Endodermal cell (in vitro differentiated cells): ENCODE results near the gene SEPTIN7. TPM values are rescaled to one million over a fixed set of nuclear protein-coding genes. Genes with fewer than 3 reads are reported as not detected.

Experiments used
- DNase-seq: peaks from one replicate; pipeline ENCODE4 v3.0.0-alpha.2; 2017
- H3K27ac ChIP-seq: 2 replicates; pipeline ENCODE4 v1.5.1; 2013; ENCODE audit warnings: mild to moderate bottlenecking, low read depth, low read length, moderate library complexity
- H3K27me3 ChIP-seq: 2 replicates; pipeline ENCODE4 v1.6.1; 2013; ENCODE audit warnings: mild to moderate bottlenecking, low read length, moderate library complexity; ENCODE audit not compliant: insufficient read depth, control insufficient read depth, poor library complexity, severe bottlenecking
- H3K36me3 ChIP-seq: 2 replicates; pipeline ENCODE4 v1.7.0; 2013; ENCODE audit warnings: mild to moderate bottlenecking, low read length, moderate library complexity; ENCODE audit not compliant: control insufficient read depth, insufficient read depth
- H3K4me1 ChIP-seq: one replicate; pipeline ENCODE4 v1.7.0; 2013; ENCODE audit warnings: low read length; ENCODE audit not compliant: control insufficient read depth, insufficient read depth
- H3K4me3 ChIP-seq: 2 replicates; pipeline ENCODE4 v1.5.1; 2013; ENCODE audit warnings: mild to moderate bottlenecking, low read length, moderate library complexity
- H3K9ac ChIP-seq: 2 replicates; pipeline ENCODE4 v1.6.1; 2013; ENCODE audit warnings: mild to moderate bottlenecking, low read length, moderate library complexity; ENCODE audit not compliant: poor library complexity, severe bottlenecking; ENCODE audit errors: extremely low read depth
- H3K9me3 ChIP-seq: 2 replicates; pipeline ENCODE4 v1.6.1; 2013; ENCODE audit warnings: mild to moderate bottlenecking, low read length, moderate library complexity; ENCODE audit not compliant: control insufficient read depth
- H3K27ac Mint-ChIP-seq: 2 replicates; pipeline ENCODE4 v1.8.0; 2020; ENCODE audit warnings: mixed read lengths
- H3K27me3 Mint-ChIP-seq: 2 replicates; pipeline ENCODE4 v1.8.0; 2021; ENCODE audit warnings: mild to moderate bottlenecking, mixed read lengths; ENCODE audit not compliant: insufficient read depth
- H3K36me3 Mint-ChIP-seq: 2 replicates; pipeline ENCODE4 v1.8.0; 2020; ENCODE audit warnings: low read depth, mixed read lengths
- H3K4me1 Mint-ChIP-seq: 2 replicates; pipeline ENCODE4 v1.8.0; 2020; ENCODE audit warnings: mixed read lengths
- H3K4me3 Mint-ChIP-seq: 2 replicates; pipeline ENCODE4 v1.8.0; 2020; ENCODE audit warnings: mild to moderate bottlenecking, moderate library complexity, mixed read lengths
- H3K9me3 Mint-ChIP-seq: 2 replicates; pipeline ENCODE4 v1.8.0; 2020; ENCODE audit warnings: mild to moderate bottlenecking, mixed read lengths
- WGBS, 2 experiments: methylation state at CpG; one replicate each; pipeline versions ENCODE4 v1.1.5 to v1.1.7; 2013; ENCODE audit warnings: missing lambda C conversion rate in 2 of 2, mixed read lengths in 1 of 2; ENCODE audit not compliant: insufficient coverage in 1 of 2, insufficient read length in 1 of 2; 5-methylcytosine and 5-hydroxymethylcytosine counted together
- total RNA-seq, 2 donors: library from RNA; stranded (reverse); fragmentation: NEBNext Ultra II Directional in 1 of 2; extraction: Animal tissue kit (Norgen Biotek cat#: 25700) in 1 of 2; gene quantifications; 2 replicates in 1 of 2; 3 replicates in 1 of 2; pipeline ENCODE4 v1.2.1, GENCODE V29; 2021
- TF ChIP-seq, protein P1 (sequence below): fragments of 200-600 bp; sonication (generic); conservative IDR thresholded peaks from 2 replicates; pipeline ENCODE4 v1.5.0; 2021; ENCODE audit warnings: antibody characterized with exemption, mild to moderate bottlenecking

SEPTIN7 gene
- total RNA-seq, 2 donors from 2014 or later = 206 to 216 TPM

DNA sequence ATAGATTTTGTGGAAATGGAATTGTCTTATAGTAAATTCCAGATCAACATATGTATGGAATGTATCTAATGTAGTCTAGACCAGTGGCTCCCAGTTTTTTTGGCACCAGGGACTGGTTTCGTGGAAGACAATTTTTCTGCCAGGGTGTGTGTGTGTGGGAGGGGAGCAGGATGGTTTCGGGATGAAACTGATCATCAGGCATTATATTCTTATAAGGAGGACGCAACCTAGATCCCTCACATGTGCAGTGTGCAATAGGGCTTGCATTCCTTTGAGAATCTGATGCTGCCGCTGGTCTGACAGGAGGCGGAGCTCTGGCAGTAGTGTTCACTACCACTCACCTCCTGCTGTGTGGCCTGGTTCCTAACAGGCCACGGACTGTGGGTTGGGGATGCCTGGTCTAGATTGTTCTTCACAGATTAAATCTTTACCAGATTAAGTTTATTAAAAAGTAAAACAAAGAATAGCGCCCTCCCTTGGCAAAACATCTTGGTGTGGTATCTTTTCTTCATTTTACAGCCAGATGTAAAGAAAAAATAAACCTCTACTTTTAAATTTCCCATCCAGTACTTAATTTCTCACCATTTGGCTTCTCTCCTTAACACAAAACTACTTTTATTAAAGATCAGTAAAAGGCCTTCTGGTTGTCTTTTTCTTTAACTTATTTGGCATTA, 48.4 kb downstream of the SEPTIN7 start:
- TF ChIP-seq, protein P1, sequence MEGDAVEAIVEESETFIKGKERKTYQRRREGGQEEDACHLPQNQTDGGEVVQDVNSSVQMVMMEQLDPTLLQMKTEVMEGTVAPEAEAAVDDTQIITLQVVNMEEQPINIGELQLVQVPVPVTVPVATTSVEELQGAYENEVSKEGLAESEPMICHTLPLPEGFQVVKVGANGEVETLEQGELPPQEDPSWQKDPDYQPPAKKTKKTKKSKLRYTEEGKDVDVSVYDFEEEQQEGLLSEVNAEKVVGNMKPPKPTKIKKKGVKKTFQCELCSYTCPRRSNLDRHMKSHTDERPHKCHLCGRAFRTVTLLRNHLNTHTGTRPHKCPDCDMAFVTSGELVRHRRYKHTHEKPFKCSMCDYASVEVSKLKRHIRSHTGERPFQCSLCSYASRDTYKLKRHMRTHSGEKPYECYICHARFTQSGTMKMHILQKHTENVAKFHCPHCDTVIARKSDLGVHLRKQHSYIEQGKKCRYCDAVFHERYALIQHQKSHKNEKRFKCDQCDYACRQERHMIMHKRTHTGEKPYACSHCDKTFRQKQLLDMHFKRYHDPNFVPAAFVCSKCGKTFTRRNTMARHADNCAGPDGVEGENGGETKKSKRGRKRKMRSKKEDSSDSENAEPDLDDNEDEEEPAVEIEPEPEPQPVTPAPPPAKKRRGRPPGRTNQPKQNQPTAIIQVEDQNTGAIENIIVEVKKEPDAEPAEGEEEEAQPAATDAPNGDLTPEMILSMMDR = peak; percentile 46
- peaks cover 40% of the 10 kb centered on the region for H3K36me3 Mint-ChIP-seq
- Histone ChIP-seq H3K4me3 (no peak overlapping the region), H3K27ac (no peak overlapping the region), H3K36me3 (peaks cover 80% of the 10 kb centered on the region), H3K4me1 (no peaks in the 10 kb centered on the region), H3K9me3 (no peaks in the 10 kb centered on the region), H3K9ac (no peak overlapping the region), H3K27me3 (no peaks in the 10 kb centered on the region)
- H3K27me3 Mint-ChIP-seq = no peaks in the 10 kb centered on the region
- peak; percentile 53 for DNase-seq
- H3K9me3 Mint-ChIP-seq = no peaks in the 10 kb centered on the region
- H3K4me1 Mint-ChIP-seq = peaks cover 5% of the 10 kb centered on the region
- 86 to 91% methylated on average over 3 to 7 of the region's 7 CpGs for WGBS, 2 experiments
- no peak overlapping the region for H3K27ac Mint-ChIP-seq
- H3K4me3 Mint-ChIP-seq = no peak overlapping the region

DNA sequence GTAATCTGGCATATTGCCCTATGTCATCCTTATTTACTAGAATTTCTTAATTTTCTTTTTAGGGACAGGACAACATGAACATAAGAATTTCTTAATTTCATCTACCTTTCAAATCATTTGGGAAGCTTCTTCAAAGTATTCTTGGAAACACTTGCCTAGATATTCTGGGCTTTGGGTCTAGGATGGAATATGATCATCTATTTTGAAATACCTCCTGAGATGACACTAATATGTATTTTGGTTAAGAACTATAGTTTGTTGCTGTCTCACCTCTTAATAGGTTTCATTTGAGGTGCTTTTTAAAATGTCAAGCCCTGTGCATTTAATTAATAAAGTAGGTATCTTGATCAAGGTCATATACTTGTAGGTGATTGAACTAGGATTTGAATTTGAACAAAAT, 49.1 kb downstream of the SEPTIN7 start:
- peaks cover 1% of the 10 kb centered on the region for H3K9me3 ChIP-seq
- no peak overlapping the region for H3K9ac ChIP-seq
- no peak overlapping the region for H3K27ac Mint-ChIP-seq
- H3K36me3 ChIP-seq = peaks cover 76% of the 10 kb centered on the region
- H3K27ac ChIP-seq = no peak overlapping the region
- TF ChIP-seq, protein P1 = no peak
- DNase-seq = no peak
- no peaks in the 10 kb centered on the region for H3K27me3 ChIP-seq
- no peak overlapping the region for H3K4me3 ChIP-seq
- H3K9me3 Mint-ChIP-seq = no peaks in the 10 kb centered on the region
- H3K36me3 Mint-ChIP-seq = peaks cover 36% of the 10 kb centered on the region
- H3K27me3 Mint-ChIP-seq = no peaks in the 10 kb centered on the region
- H3K4me3 Mint-ChIP-seq = no peak overlapping the region
- peaks cover 5% of the 10 kb centered on the region for H3K4me1 Mint-ChIP-seq
- no peaks in the 10 kb centered on the region for H3K4me1 ChIP-seq

Other genes with a start within 250 kb of the SEPTIN7 start
- gene HERPUD2, start 105.9 kb upstream of the SEPTIN7 start, total RNA-seq = 10 to 100 TPM; 24.2 to 30.1 TPM